HepG2 (cell line): ENCODE results near the gene ESPNL. TPM values are rescaled to one million over a fixed set of nuclear protein-coding genes. Genes with fewer than 3 reads are reported as not detected.

ENCODE experiments used
- BCLAF1 ChIP-seq: fragments of 450-650 bp; IDR thresholded peaks from 2 replicates; pipeline ENCODE4 v1.6.1; 2017; ENCODE audit warnings: mild to moderate bottlenecking
- GABPA ChIP-seq, 2 experiments: IDR thresholded peaks; 2 replicates each; pipeline ENCODE4 v1.6.1; 2011 to 2016; ENCODE audit warnings: low read depth in 2 of 2, low read length in 1 of 2, missing biosample characterization in 1 of 2, missing genetic modification characterization in 1 of 2
- GATA4 ChIP-seq: sonication (generic); IDR thresholded peaks from 2 replicates; pipeline ENCODE4 v1.6.1; 2016; ENCODE audit warnings: antibody characterized with exemption, low read depth, borderline replicate concordance
- MIER2 ChIP-seq: IDR thresholded peaks from 2 replicates; pipeline ENCODE4 v1.6.1; 2016; ENCODE audit warnings: missing biosample characterization, missing genetic modification reagents
- MTA3 ChIP-seq: sonication (generic); formaldehyde crosslinking; IDR thresholded peaks from 2 replicates; pipeline ENCODE4 v1.4.0; 2020; ENCODE audit warnings: missing genetic modification reagents
- MTF1 ChIP-seq: sonication (generic); formaldehyde crosslinking; IDR thresholded peaks from 2 replicates; pipeline ENCODE4 v1.5.0; 2020; ENCODE audit warnings: missing genetic modification reagents
- POLR2A ChIP-seq, 2 experiments: IDR thresholded peaks; 2 replicates each; pipeline ENCODE4 v1.6.1; 2011; ENCODE audit warnings: low read depth in 2 of 2, low read length in 2 of 2, mild to moderate bottlenecking in 1 of 2, moderate library complexity in 1 of 2; ENCODE audit not compliant: insufficient read depth in 1 of 2
- STAG1 ChIP-seq: sonication (generic); formaldehyde crosslinking; IDR thresholded peaks from 2 replicates; pipeline ENCODE4 v1.4.0; 2020; ENCODE audit warnings: missing genetic modification reagents
- THYN1 ChIP-seq: sonication (generic); formaldehyde crosslinking; IDR thresholded peaks from 2 replicates; pipeline ENCODE4 v1.8.1; 2023; ENCODE audit warnings: low read depth, mild to moderate bottlenecking, moderate library complexity, missing genetic modification reagents, borderline replicate concordance
- U2AF2 ChIP-seq: fragments of 200-400 bp; formaldehyde crosslinking; IDR thresholded peaks from 2 replicates; pipeline ENCODE4 v1.6.1; 2017; ENCODE audit warnings: low read depth, mild to moderate bottlenecking, low read length
- ZNF333 ChIP-seq: sonication (generic); formaldehyde crosslinking; IDR thresholded peaks from 2 replicates; pipeline ENCODE4 v1.4.0; 2020; ENCODE audit warnings: mild to moderate bottlenecking, missing genetic modification reagents, borderline replicate concordance
- ZNF501 ChIP-seq: sonication (generic); formaldehyde crosslinking; IDR thresholded peaks from 2 replicates; pipeline ENCODE4 v1.5.1; 2020; ENCODE audit warnings: mild to moderate bottlenecking, moderate library complexity, missing genetic modification reagents
- ZNF720 ChIP-seq: sonication (generic); formaldehyde crosslinking; IDR thresholded peaks from 2 replicates; pipeline ENCODE4 v1.4.0; 2020; ENCODE audit warnings: missing genetic modification reagents
- ZNF788 ChIP-seq: sonication (generic); formaldehyde crosslinking; IDR thresholded peaks from 2 replicates; pipeline ENCODE4 v1.5.0; 2020; ENCODE audit warnings: mild to moderate bottlenecking, missing genetic modification reagents, borderline replicate concordance
- ZNF850 ChIP-seq: sonication (generic); formaldehyde crosslinking; conservative IDR thresholded peaks from 2 replicates; pipeline ENCODE4 v1.9.0; 2021; ENCODE audit warnings: mild to moderate bottlenecking, missing genetic modification reagents
- polyA plus RNA-seq, 8 experiments: library from polyadenylated mRNA; depleted of rRNA in 3 of 8; stranded (reverse) in 7 of 8; unstranded in 1 of 8; fragments of >200 nt; fragmentation: Illumina TruSeq in 4 of 8; extraction: Trizol in 4 of 8; gene quantifications; 2 replicates each; pipeline versions ENCODE4 v1.2.1 to v1.2.3, GENCODE V29; 2011 to 2016; ENCODE audit warnings: low read depth in 4 of 8, missing spikeins in 1 of 8, mixed read lengths in 1 of 8; ENCODE audit not compliant: insufficient read depth in 1 of 8
- total RNA-seq, 5 experiments: library from RNA; depleted of rRNA; stranded (reverse); fragments of >200 nt; fragmentation: Illumina TruSeq; extraction: Trizol; gene quantifications; 2 replicates each; pipeline ENCODE4 v1.2.3, GENCODE V29; 2016; ENCODE audit warnings: low read depth in 1 of 5
- TF ChIP-seq, protein P1 (sequence below): sonication (generic); formaldehyde crosslinking; IDR thresholded peaks from 2 replicates; pipeline ENCODE4 v1.9.0; 2021; ENCODE audit warnings: missing genetic modification reagents, borderline replicate concordance
- TF ChIP-seq, protein P2 (sequence below), 2 experiments: IDR thresholded peaks; 2 replicates each; pipeline ENCODE4 v1.6.1; 2011 to 2012; ENCODE audit warnings: low read length in 2 of 2, borderline replicate concordance in 1 of 2, low read depth in 1 of 2, mild to moderate bottlenecking in 1 of 2, moderate library complexity in 1 of 2
- TF ChIP-seq, protein P3 (sequence below): IDR thresholded peaks from 2 replicates; pipeline ENCODE4 v1.6.1; 2016; ENCODE audit warnings: low read depth, borderline replicate concordance
- TF ChIP-seq, protein P4 (sequence below): sonication (generic); formaldehyde crosslinking; IDR thresholded peaks from 2 replicates; pipeline ENCODE4 v1.9.0; 2021; ENCODE audit warnings: missing genetic modification reagents, mild to moderate bottlenecking, borderline replicate concordance

The ESPNL gene
- total and polyA plus RNA-seq, 2 of the 13 experiments (the other 11 are each of a cell fraction or from before 2014, with no cell fraction given) = 0.45 to 0.80 TPM

- peak; percentile 37; the same call in 1 of the 2 replicates for TF ChIP-seq ZNF333
- no peak for TF ChIP-seq POLR2A (IDR thresholded peaks at IDR 0.05; ENCODE audit: insufficient read depth in 1 of 2, low read depth in 2 of 2, low read length in 2 of 2)
- TF ChIP-seq, protein P1, sequence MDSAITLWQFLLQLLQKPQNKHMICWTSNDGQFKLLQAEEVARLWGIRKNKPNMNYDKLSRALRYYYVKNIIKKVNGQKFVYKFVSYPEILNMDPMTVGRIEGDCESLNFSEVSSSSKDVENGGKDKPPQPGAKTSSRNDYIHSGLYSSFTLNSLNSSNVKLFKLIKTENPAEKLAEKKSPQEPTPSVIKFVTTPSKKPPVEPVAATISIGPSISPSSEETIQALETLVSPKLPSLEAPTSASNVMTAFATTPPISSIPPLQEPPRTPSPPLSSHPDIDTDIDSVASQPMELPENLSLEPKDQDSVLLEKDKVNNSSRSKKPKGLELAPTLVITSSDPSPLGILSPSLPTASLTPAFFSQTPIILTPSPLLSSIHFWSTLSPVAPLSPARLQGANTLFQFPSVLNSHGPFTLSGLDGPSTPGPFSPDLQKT (CRISPR knock-in tag) = no peak
- TF ChIP-seq MTA3 (CRISPR knock-in tag) = no peak
- TF ChIP-seq, protein P2, sequence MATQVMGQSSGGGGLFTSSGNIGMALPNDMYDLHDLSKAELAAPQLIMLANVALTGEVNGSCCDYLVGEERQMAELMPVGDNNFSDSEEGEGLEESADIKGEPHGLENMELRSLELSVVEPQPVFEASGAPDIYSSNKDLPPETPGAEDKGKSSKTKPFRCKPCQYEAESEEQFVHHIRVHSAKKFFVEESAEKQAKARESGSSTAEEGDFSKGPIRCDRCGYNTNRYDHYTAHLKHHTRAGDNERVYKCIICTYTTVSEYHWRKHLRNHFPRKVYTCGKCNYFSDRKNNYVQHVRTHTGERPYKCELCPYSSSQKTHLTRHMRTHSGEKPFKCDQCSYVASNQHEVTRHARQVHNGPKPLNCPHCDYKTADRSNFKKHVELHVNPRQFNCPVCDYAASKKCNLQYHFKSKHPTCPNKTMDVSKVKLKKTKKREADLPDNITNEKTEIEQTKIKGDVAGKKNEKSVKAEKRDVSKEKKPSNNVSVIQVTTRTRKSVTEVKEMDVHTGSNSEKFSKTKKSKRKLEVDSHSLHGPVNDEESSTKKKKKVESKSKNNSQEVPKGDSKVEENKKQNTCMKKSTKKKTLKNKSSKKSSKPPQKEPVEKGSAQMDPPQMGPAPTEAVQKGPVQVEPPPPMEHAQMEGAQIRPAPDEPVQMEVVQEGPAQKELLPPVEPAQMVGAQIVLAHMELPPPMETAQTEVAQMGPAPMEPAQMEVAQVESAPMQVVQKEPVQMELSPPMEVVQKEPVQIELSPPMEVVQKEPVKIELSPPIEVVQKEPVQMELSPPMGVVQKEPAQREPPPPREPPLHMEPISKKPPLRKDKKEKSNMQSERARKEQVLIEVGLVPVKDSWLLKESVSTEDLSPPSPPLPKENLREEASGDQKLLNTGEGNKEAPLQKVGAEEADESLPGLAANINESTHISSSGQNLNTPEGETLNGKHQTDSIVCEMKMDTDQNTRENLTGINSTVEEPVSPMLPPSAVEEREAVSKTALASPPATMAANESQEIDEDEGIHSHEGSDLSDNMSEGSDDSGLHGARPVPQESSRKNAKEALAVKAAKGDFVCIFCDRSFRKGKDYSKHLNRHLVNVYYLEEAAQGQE (IDR thresholded peaks at IDR 0.05; ENCODE audit: borderline replicate concordance in 1 of 2, low read depth in 1 of 2, low read length in 2 of 2) = no peak
- TF ChIP-seq, protein P3, sequence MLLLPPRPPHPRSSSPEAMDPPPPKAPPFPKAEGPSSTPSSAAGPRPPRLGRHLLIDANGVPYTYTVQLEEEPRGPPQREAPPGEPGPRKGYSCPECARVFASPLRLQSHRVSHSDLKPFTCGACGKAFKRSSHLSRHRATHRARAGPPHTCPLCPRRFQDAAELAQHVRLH (CRISPR knock-in tag) = 0 out of 2 replicates have a peak, but pooled peaks have one; percentile 16
- TF ChIP-seq THYN1 (CRISPR knock-in tag) = no peak
- TF ChIP-seq BCLAF1 = no peak
- no peak for TF ChIP-seq U2AF2
- TF ChIP-seq ZNF501 (CRISPR knock-in tag) = 0 out of 2 replicates have a peak, but pooled peaks have one; percentile 36
- TF ChIP-seq GABPA (IDR thresholded peaks at IDR 0.05; ENCODE audit: low read depth, low read length) = no peak
- TF ChIP-seq GABPA (CRISPR knock-in tag; IDR thresholded peaks at IDR 0.05; ENCODE audit: low read depth) = no peak
- TF ChIP-seq, protein P4, sequence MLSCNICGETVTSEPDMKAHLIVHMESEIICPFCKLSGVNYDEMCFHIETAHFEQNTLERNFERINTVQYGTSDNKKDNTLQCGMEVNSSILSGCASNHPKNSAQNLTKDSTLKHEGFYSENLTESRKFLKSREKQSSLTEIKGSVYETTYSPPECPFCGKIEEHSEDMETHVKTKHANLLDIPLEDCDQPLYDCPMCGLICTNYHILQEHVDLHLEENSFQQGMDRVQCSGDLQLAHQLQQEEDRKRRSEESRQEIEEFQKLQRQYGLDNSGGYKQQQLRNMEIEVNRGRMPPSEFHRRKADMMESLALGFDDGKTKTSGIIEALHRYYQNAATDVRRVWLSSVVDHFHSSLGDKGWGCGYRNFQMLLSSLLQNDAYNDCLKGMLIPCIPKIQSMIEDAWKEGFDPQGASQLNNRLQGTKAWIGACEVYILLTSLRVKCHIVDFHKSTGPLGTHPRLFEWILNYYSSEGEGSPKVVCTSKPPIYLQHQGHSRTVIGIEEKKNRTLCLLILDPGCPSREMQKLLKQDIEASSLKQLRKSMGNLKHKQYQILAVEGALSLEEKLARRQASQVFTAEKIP (CRISPR knock-in tag) = no peak
- TF ChIP-seq ZNF788 (CRISPR knock-in tag) = no peak
- no peak for TF ChIP-seq MTF1
- no peak for TF ChIP-seq MIER2 (CRISPR knock-in tag)
- peak; percentile 69 for TF ChIP-seq STAG1 (CRISPR knock-in tag)
- TF ChIP-seq ZNF850 (CRISPR knock-in tag) = no peak
- no peak for TF ChIP-seq ZNF720 (CRISPR knock-in tag)
- TF ChIP-seq GATA4 = no peak
Measured at GRCh38 chr2:238106698-238107524, 6.8 kb downstream of the ESPNL start (continued).
